Neuronal stem cell (in vitro differentiated cells): Measurements from ENCODE around the gene HPGDS.
"Not testable (repeated sequence)": the region's sequence is repeated elsewhere in the genome, so short reads cannot be mapped to it uniquely, and the experiment has no call there.

Source experiments
- DNase-seq: peaks from one replicate; pipeline ENCODE4 v3.0.0-alpha.2; 2013; ENCODE audit warnings: low spot score
- H2AFZ ChIP-seq: one replicate; pipeline ENCODE4 v1.6.1; 2013; ENCODE audit warnings: mild to moderate bottlenecking, low read length, inconsistent platforms
- H2AK5ac ChIP-seq: 2 replicates; pipeline ENCODE4 v1.6.1; 2013; ENCODE audit warnings: low read depth, mild to moderate bottlenecking, inconsistent platforms, low read length, moderate library complexity, mixed read lengths
- H2BK120ac ChIP-seq: 2 replicates; pipeline ENCODE4 v1.6.1; 2013; ENCODE audit warnings: low read depth, mild to moderate bottlenecking, inconsistent platforms, low read length, moderate library complexity, mixed read lengths
- H2BK12ac ChIP-seq: one replicate; pipeline ENCODE4 v1.6.1; 2013; ENCODE audit warnings: low read length, inconsistent platforms
- H2BK15ac ChIP-seq: 2 replicates; pipeline ENCODE4 v1.6.1; 2013; ENCODE audit warnings: mild to moderate bottlenecking, low read length, inconsistent platforms, mixed read lengths
- H2BK5ac ChIP-seq: one replicate; pipeline ENCODE4 v1.6.1; 2013; ENCODE audit warnings: inconsistent platforms, mild to moderate bottlenecking, low read length, moderate library complexity
- H3K14ac ChIP-seq: one replicate; pipeline ENCODE4 v1.6.1; 2013; ENCODE audit warnings: low read length, inconsistent platforms
- H3K18ac ChIP-seq: 2 replicates; pipeline ENCODE4 v1.6.1; 2013; ENCODE audit warnings: low read length, inconsistent platforms
- H3K23ac ChIP-seq: 2 replicates; pipeline ENCODE4 v1.6.1; 2013; ENCODE audit warnings: low read depth, mild to moderate bottlenecking, mixed read lengths, low read length, inconsistent platforms; ENCODE audit not compliant: poor library complexity
- H3K27ac ChIP-seq: replicated peaks from 3 replicates; pipeline ENCODE4 v1.5.1; 2013; ENCODE audit warnings: low read length, inconsistent platforms
- H3K27me3 ChIP-seq, 3 experiments: 2 replicates each; pipeline ENCODE4 v1.6.1; 2013; ENCODE audit warnings: low read length in 3 of 3, mild to moderate bottlenecking in 2 of 3, inconsistent platforms in 1 of 3, low read depth in 1 of 3, mixed read lengths in 1 of 3, moderate library complexity in 1 of 3; ENCODE audit not compliant: control insufficient read depth in 3 of 3, insufficient read depth in 3 of 3
- H3K36me3 ChIP-seq, 2 donors: replicated peaks in 1 of 2; 2 replicates each; pipeline ENCODE4 v1.6.1; 2013; ENCODE audit warnings: low read length in 2 of 2; ENCODE audit not compliant: control insufficient read depth in 2 of 2, insufficient read depth in 2 of 2
- H3K4ac ChIP-seq: 2 replicates; pipeline ENCODE4 v1.6.1; 2013; ENCODE audit warnings: inconsistent platforms, mild to moderate bottlenecking, low read length, moderate library complexity
- H3K4me1 ChIP-seq, 2 donors: 1 replicate in 1 of 2; 2 replicates in 1 of 2; pipeline ENCODE4 v1.6.1; 2013; ENCODE audit warnings: low read length in 2 of 2, low read depth in 1 of 2; ENCODE audit not compliant: control insufficient read depth in 2 of 2, insufficient read depth in 1 of 2
- H3K4me2 ChIP-seq: one replicate; pipeline ENCODE4 v1.6.1; 2013; ENCODE audit warnings: mild to moderate bottlenecking, low read length, inconsistent platforms; ENCODE audit not compliant: insufficient read depth, poor library complexity, severe bottlenecking
- H3K4me3 ChIP-seq, 2 donors: 2 replicates each; pipeline ENCODE4 v1.5.1; 2013; ENCODE audit warnings: low read length in 2 of 2, mild to moderate bottlenecking in 2 of 2, inconsistent platforms in 1 of 2, moderate library complexity in 1 of 2
- H3K79me1 ChIP-seq: one replicate; pipeline ENCODE4 v1.6.1; 2013; ENCODE audit warnings: low read depth, mild to moderate bottlenecking, inconsistent platforms, low read length, moderate library complexity
- H3K9ac ChIP-seq: one replicate; pipeline ENCODE4 v1.6.1; 2013; ENCODE audit warnings: mild to moderate bottlenecking, low read depth, low read length, inconsistent platforms; ENCODE audit not compliant: poor library complexity
- H3K9me3 ChIP-seq, 2 donors: replicated peaks in 1 of 2; 2 replicates each; pipeline versions ENCODE3 to v1.6.1; 2013; ENCODE audit warnings: low read length in 2 of 2, mild to moderate bottlenecking in 2 of 2, inconsistent platforms in 1 of 2, low read depth in 1 of 2, mixed read lengths in 1 of 2, moderate library complexity in 1 of 2; ENCODE audit not compliant: control insufficient read depth in 2 of 2, insufficient read depth in 1 of 2
- H4K8ac ChIP-seq: one replicate; pipeline ENCODE4 v1.6.1; 2013; ENCODE audit warnings: low read depth, mild to moderate bottlenecking, inconsistent platforms, low read length, moderate library complexity
- H4K91ac ChIP-seq: one replicate; pipeline ENCODE4 v1.6.1; 2013; ENCODE audit warnings: low read length, low read depth, mild to moderate bottlenecking, inconsistent platforms; ENCODE audit not compliant: poor library complexity
- WGBS, 2 donors: extraction: QIAGEN DNeasy Blood & Tissue Kit; methylation state at CpG; one replicate each; pipeline ENCODE4 v1.1.7; 2013; ENCODE audit warnings: missing lambda C conversion rate in 2 of 2, mixed read lengths in 1 of 2; ENCODE audit not compliant: insufficient read length in 2 of 2, insufficient replicate concordance in 1 of 2; ENCODE audit errors: extremely low coverage in 2 of 2; 5-methylcytosine and 5-hydroxymethylcytosine counted together

Gene HPGDS

GRCh38 chr4:94385452-94385851 lies 42.8 kb upstream of the HPGDS start:
- H3K9me3 ChIP-seq, H3K4ac ChIP-seq, H2BK15ac ChIP-seq, H3K79me1 ChIP-seq, H3K27me3 ChIP-seq, H2AK5ac ChIP-seq, H4K8ac ChIP-seq, H2BK12ac ChIP-seq, H3K4me1 ChIP-seq, DNase-seq, H3K23ac ChIP-seq, H3K14ac ChIP-seq, H3K36me3 ChIP-seq, H3K18ac ChIP-seq, H3K4me2 ChIP-seq, H3K9ac ChIP-seq, H2BK120ac ChIP-seq, H2BK5ac ChIP-seq, H4K91ac ChIP-seq, H3K27ac ChIP-seq, H2AFZ ChIP-seq, H3K4me3 ChIP-seq: not testable (repeated sequence)
- no CpG with 5 or more reads among the region's 3 CpGs for WGBS, 2 donors

GRCh38 chr4:94382891-94383290 lies 40.3 kb upstream of the HPGDS start:
- H2BK120ac ChIP-seq, H2AFZ ChIP-seq, H3K9me3 ChIP-seq, H2BK12ac ChIP-seq, H3K27ac ChIP-seq, H3K4me3 ChIP-seq, H4K8ac ChIP-seq, H3K4me1 ChIP-seq, H2BK15ac ChIP-seq, H3K36me3 ChIP-seq, H3K18ac ChIP-seq, H3K27me3 ChIP-seq, H2AK5ac ChIP-seq, DNase-seq, H3K14ac ChIP-seq, H2BK5ac ChIP-seq, H4K91ac ChIP-seq, H3K9ac ChIP-seq, H3K23ac ChIP-seq, H3K4me2 ChIP-seq, H3K4ac ChIP-seq, H3K79me1 ChIP-seq: not testable (repeated sequence)
- no CpG with 5 or more reads among the region's 5 CpGs for WGBS, 2 donors

GRCh38 chr4:94378047-94378446 lies 35.4 kb upstream of the HPGDS start:
- no peak overlapping the region for H3K4me2 ChIP-seq
- H3K4me1 ChIP-seq, result no peaks in the 10 kb centered on the region
- no peak overlapping the region for H2AK5ac ChIP-seq
- no peak overlapping the region for H3K4me3 ChIP-seq
- no peak overlapping the region for H3K4ac ChIP-seq
- no peak overlapping the region for H2BK120ac ChIP-seq
- H4K91ac ChIP-seq, result no peak overlapping the region
- no peak overlapping the region for H3K27ac ChIP-seq
- no peak overlapping the region for H4K8ac ChIP-seq
- H3K14ac ChIP-seq, result no peak overlapping the region
- DNase-seq, result no peak
- H2AFZ ChIP-seq, result no peak overlapping the region
- no peaks in the 10 kb centered on the region for H3K9me3 ChIP-seq
- no peaks in the 10 kb centered on the region for H3K36me3 ChIP-seq
- H2BK12ac ChIP-seq, result no peak overlapping the region
- no peak overlapping the region for H2BK5ac ChIP-seq
- no peaks in the 10 kb centered on the region for H3K79me1 ChIP-seq
- H3K18ac ChIP-seq, result no peak overlapping the region
- H2BK15ac ChIP-seq, result no peak overlapping the region
- no peak overlapping the region for H3K9ac ChIP-seq
- no CpG with 5 or more reads among the region's 3 CpGs for WGBS, 2 donors
- no peaks in the 10 kb centered on the region for H3K27me3 ChIP-seq
- H3K23ac ChIP-seq, result no peak overlapping the region

- H3K23ac ChIP-seq, result no peak overlapping the region
- H3K27ac ChIP-seq, result no peak overlapping the region
- no peak overlapping the region for H3K4me3 ChIP-seq
- H3K79me1 ChIP-seq, result no peaks in the 10 kb centered on the region
- no peak overlapping the region for H3K4me2 ChIP-seq
- no peak for DNase-seq
- no CpG with 5 or more reads among the region's 2 CpGs for WGBS, 2 donors
- H2BK5ac ChIP-seq, result no peak overlapping the region
- H3K27me3 ChIP-seq, result no peaks in the 10 kb centered on the region
- no peak overlapping the region for H2AFZ ChIP-seq
- H2AK5ac ChIP-seq, result no peak overlapping the region
- H3K4me1 ChIP-seq, result no peaks in the 10 kb centered on the region
- H4K91ac ChIP-seq, result no peak overlapping the region
- no peak overlapping the region for H3K14ac ChIP-seq
- no peak overlapping the region for H3K4ac ChIP-seq
- H3K36me3 ChIP-seq, result no peaks in the 10 kb centered on the region
- H2BK120ac ChIP-seq, result no peak overlapping the region
- no peak overlapping the region for H2BK12ac ChIP-seq
- no peaks in the 10 kb centered on the region for H3K9me3 ChIP-seq
- H3K9ac ChIP-seq, result no peak overlapping the region
- no peak overlapping the region for H4K8ac ChIP-seq
- H3K18ac ChIP-seq, result no peak overlapping the region
- no peak overlapping the region for H2BK15ac ChIP-seq
Measured at GRCh38 chr4:94377294-94377693, 34.7 kb upstream of the HPGDS start.
